NCI-H128 (cell line): ENCODE data around the gene IL16.

Experiments used
- DNase-seq: peaks from one replicate; lab custom pipeline; 2025; ENCODE audit not compliant: unreplicated experiment; lab: John Stamatoyannopoulos, UW

The IL16 gene

DNA sequence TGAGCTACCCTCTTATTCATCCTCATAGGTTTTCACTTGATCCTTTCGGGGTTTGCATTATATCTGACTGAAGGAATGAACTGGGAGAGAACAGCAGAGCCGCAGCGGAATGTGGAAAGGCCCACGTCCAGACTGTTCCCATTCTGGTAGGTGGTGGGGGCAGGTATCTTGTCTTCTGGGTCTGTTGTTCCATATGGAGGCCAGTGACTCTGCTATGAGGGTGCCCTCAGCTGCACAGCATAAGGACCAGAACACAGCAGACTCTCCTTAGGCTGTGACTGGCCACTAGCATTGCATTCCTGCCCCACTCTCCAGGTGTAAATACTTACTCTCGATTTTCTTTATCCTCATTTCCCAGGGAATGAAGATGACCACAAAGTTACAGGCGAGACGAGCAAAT is 165.2 kb downstream of the IL16 start:
- no peak for DNase-seq

DNA sequence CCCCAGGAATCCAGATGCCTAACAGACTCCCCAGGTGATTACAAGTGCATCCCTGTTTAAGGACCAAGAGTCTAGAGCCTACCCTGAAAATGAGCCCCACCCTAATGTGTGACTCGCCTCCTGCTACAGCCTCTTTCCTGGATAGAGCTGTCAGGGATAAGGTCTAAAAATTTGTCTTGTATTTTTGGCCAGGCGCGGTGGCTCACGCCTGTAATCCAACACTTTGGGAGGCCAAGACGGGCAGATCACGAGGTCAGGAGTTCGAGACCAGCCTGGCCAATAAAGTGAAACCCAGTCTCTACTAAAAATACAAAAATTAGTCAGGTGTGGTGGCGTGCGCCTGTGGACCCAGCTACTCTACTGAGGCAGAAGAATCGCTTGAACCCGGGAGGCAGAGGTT is 166.1 kb downstream of the IL16 start:
- no peak for DNase-seq

DNA sequence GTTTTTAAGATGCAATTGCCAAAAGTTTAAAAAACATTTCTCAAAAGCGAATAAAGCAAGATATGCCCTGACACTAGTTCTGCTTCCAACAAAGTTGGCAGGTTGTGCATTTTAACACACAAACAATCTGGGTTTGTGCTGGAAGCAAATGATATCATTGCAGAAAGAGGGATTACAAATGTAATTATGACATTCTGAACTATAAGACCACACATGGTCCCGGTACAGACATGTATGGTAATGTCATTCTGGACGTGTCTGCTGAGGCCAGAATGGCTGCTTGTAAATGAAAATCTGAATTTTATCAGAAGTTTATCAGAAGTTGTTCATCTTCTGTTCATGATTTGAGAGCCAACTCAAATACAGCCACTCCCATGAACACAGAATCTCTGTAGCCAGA is 166.6 kb downstream of the IL16 start:
- no peak for DNase-seq
